Glomerular endothelial cell (primary cell): Measurements from ENCODE around the gene COG1. TPM values are rescaled to one million over a fixed set of nuclear protein-coding genes. Genes with fewer than 3 reads are reported as not detected.
"Not testable (repeated sequence)": the region's sequence is repeated elsewhere in the genome, so short reads cannot be mapped to it uniquely, and the experiment has no call there.

Experiments used
- DNase-seq: peaks from one replicate; pipeline ENCODE4 v3.0.0-alpha.2; 2011; ENCODE audit warnings: low read depth, low spot score; ENCODE audit errors: extremely low read depth
- total RNA-seq: library from RNA; depleted of rRNA; stranded (reverse); fragments of >200 nt; gene quantifications from 2 replicates; pipeline ENCODE4 v1.2.3, GENCODE V29; 2015

The COG1 gene
- 20.3 and 27.5 TPM in 2 replicates for total RNA-seq

DNA sequence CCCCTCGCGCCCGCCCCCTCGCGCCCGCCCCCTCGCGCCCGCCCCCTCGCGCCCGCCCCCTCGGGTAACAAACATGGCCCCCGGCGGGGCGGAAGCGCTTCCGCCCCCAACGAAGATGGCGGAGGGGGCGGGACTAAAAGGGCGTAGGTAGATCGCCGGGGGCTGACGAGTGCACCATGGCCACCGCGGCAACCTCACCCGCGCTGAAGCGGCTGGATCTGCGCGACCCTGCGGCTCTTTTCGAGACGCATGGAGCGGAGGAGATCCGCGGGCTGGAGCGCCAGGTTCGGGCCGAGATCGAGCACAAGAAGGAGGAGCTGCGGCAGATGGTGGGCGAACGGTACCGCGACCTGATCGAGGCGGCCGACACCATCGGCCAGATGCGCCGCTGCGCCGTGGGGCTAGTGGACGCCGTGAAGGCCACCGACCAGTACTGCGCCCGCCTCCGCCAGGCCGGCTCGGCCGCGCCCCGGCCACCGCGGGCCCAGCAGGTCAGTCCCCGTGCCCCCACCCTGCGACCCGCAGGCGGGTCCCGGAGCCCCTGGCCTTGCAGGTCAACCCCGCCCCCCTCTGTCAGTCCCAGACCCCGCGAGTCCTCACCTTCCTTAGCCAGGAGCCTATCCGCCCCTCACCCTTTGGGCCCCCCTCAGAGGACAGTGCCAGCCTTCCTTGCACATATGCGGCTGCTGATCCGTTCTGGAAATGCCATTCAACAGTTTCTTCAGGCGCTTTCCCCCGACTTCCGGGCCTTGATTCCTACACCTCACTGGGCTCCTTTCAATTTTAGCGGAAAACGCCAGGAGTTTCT lies at the start of gene COG1:
COG1 (plus strand) TSS at position 162 of the 808 bp plus-strand sequence; CDS start at position 177, 15 bp downstream.
- no peak for DNase-seq

DNA sequence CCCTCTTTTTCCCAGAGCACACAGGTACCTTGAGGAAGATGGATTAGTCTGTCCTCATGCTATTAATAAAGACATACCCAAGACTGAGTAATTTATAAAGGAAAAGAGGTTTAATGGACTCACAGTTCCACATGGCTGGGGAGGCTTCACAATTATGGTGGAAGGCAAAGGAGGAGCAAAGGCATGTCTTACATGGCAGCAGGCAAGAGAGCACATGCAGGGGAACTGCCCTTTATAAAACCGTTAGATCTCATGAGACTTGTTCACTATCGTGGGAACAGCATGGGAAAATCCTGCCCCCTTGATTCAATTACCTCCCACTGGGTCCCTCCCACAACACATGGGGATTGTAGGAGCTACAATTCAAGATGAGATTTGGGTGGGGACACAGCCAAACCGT lies 48.6 kb upstream of the COG1 start:
- DNase-seq: not testable (repeated sequence)

GRCh38 chr17:73145641-73146040 lies 47.2 kb upstream of the COG1 start:
- no peak for DNase-seq

- not testable (repeated sequence) for DNase-seq
Observed at GRCh38 chr17:73147791-73148190, 45.1 kb upstream of the COG1 start.

DNA sequence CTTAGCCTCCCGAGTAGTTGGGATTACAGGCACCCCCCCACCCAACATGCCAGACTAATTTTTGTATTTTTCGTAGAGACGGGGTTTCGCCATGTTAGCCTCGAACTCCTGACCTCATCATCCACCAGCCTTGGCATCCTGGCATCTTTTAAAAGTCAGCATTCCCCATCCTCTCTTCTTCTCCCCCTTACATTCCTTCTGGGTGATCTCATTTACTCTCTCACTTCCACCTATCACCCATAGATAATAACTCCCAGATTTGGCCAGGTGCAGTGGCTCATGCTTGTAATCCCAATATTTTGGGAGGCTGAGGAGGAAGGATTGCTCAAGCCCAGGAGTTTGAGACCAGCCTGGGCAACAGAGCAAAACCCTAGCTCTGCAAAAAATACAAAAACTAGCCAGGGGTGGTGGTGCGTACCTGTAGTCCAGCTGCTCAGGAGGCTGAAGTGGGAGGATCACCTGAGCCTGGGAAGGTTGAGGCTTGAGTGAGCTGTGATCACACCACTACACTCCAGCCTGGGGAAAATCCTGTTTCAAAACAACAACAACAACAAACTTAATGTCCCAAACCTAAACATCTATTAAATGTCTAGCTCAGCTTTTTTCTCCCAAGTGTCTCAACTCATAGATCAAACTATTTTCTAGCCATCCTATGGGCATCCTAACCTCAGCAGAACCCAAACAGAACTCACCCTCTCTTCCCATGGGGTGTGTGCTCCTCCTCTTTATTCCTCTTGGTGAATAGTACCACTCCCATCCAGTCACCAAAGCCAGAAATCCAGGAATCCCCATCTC lies 44.1 kb upstream of the COG1 start:
- no peak for DNase-seq

DNA sequence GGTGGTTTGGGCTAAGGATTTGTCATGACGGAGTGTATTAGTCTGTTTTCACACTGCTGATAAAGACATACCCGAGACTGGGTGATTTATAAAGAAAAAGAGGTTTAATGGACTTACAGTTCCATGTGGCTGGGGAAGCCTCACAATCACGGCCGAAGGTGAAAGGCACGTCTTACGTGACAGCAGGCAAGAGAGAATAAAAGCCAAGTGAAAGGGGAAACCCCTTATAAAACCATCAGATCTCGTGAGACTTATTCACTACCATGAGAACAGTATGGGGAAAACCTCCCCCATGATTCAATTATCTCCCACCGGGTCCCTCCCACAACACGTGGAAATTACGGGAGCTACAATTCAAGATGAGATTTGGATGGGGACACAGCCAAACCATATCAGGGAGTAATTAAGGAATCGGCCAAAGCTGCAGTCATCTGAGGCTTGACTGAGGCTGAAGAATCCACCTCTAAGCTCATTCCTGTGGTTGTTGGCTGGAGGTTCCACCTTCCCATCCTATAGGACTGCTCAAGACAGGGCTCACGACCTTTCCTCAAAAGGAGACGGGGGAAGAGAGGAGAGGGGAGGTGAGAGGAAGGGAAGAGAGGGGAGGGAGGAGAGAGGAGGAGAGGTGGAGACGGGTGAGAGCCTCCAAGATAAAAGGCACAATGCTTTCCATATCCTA lies 42.1 kb upstream of the COG1 start:
- not testable (repeated sequence) for DNase-seq

DNA sequence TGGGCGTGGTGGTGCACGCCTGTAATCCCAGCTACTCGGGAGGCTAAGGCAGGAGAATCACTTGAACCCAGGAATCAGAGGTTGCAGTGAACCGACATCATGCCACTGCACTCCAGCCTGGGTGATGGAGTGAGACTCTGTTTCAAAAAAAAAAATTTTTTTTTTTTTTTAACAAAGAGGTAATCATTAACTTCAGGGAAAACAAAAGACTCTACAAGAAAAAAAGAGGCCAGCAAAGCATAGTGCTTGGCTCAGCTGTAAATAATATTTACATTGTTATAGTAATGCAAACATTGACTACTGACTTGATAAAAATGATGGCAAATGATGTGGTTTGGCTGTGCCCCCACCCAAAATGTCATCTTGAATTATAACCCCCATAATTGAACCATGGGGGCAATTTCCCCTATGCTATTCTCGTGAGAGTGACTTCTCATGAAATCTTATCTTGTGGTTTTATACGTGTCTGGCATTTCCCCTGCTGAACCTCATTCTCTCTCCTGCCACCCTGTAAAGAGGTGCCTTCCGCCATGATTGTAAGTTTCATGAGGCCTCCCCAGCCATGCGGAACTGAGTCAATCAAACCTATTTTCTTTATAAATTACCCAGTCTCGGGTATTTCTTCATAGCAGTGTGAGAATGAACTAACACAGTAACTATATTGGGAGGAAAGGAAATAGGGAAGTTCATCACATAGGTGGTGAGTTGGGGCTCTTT lies 40.8 kb upstream of the COG1 start:
- no peak for DNase-seq

DNA sequence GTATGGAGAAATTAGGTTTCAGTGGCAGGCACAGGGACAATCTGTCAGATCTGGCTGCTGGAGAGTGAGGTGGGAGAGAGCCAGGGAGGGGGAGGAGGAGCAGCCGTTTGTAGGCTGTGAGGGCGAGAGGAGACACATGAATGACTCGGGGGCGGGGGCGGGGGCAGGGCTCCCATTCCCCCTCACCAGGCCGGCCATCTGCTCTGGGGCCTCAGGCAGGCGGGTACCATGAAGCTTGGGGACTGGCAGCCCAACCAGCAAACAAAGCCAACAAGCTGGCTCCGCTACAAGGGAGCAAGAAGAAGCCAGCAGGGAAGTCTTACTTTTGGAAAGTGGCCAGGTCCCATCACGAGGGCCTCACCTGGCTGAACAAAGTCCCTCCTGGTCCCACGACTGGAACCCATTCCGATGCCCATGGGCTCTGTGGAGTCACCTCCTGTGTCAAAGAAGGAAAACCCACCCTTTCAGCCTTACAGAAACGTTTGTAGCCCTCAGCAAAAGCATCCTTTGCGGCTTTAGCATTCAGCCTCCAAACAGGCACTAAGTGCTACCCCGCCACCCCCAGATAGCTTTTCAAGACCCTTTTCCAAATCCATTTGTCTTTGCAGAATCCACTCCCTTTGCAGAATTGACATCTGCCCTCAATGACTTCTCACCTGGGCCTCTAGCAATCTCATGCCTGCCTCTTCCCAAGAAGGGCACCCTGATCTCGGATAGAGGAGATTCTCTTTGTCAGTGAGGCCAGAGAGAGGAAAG lies 37.3 kb upstream of the COG1 start:
- DNase-seq: no peak

DNA sequence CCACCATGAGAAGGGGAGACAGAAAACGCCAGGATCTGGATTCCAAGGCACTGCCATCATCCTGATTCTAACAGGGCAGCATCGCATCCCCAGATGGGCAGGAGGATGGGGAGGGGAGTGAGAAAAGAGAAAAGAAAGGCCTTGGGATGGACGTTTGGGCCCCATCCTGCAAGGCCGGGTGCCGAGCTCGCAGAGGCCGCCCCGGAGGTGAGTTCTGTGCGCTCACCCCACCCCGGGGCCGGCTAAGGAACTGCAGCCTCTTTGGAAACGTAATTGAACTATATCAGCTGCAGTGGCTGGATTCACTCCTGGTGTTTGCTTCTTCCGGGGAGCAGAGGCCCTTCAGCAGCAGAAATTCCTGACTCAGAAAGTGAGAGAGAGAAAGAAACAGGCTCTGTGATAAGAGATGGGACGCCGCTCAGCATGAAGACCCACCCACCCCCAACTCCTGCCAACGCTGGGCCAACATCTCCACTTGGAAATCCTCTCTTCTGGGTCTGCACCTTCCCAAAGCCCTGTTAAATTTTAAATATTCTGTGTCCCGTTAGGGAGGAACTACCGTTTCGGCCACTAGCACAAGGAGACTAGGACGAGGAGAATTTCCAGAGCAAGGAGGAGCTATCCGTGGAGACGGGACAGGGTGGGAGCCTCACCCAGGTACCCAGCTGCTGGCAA lies 36.6 kb upstream of the COG1 start:
- no peak for DNase-seq

DNA sequence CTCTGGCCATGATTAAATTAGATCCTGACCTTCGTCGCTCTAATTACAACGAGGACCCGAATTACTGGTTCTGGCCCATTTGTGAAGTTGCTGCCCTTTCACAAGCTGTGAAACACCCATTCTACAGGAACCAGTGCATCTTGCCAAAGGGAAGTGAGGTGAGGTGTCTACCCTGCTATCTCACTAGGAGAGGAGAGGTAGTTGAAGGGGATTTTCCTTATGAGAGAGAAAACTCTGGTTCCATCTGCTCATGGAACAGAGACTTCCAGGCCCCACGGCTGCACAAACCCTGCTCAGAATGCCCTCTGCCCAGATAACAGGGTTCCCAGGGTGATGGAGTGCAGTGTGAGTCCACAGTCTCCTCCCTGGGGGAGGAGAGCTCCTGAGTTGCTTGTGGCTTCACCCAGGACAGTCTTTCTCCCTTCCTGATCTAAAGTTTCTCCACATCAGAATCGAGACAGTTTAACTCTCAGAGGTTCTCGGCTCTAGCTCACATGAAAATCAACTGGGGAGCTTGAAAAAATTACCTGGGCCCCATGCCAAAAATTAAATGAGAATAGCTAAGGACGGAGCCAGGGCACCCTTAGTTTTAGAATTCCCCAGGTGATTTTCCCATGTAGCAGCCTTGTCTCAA lies 35.9 kb upstream of the COG1 start:
- no peak for DNase-seq

- DNase-seq: no peak
Observed at GRCh38 chr17:73157521-73157890, 35.3 kb upstream of the COG1 start.

DNA sequence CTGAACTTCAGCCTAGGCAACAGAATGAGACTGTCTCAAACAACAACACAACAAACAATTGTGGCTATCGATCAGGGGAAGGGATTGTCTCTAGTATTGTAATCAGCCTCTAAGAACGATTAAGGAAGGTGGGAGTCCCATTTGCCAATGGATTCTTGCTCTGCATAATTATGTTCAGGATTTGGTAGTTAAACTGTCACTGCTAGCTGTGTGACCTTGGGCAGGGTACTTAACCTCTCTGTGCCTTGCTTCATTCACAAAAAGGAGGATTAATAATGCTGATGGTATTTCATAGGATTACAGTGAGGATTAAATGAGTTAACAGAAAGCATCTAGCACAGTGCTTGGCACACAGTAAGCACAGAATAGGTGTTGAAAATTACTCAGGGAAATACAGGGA lies 34.7 kb upstream of the COG1 start:
- no peak for DNase-seq

- no peak for DNase-seq
Observed at GRCh38 chr17:73160980-73161630, 31.8 kb upstream of the COG1 start.

DNA sequence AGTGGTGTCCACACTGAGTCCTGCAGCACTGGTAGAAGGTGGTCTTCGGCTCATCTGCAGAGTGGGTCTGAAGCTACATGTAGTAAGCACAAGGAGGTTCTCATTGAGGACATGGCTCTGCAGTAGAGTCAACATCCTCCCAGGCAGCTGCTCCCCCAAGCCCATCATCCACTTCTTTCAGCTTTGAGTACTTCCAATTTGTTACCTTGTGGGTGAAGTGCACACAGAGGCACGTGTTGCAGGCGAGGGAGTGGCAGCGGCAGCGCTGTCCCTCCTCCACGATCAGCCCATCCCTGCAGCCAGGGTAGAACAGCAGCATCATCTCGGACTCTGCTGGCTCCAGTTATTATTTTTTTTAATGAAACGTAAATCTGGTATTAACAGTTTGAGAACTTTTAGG lies 29.8 kb upstream of the COG1 start:
- DNase-seq: no peak

- no peak for DNase-seq
Observed at GRCh38 chr17:73165616-73166404, 27.0 kb upstream of the COG1 start.

GRCh38 chr17:73166731-73167581 lies 25.9 kb upstream of the COG1 start:
- no peak for DNase-seq

DNA sequence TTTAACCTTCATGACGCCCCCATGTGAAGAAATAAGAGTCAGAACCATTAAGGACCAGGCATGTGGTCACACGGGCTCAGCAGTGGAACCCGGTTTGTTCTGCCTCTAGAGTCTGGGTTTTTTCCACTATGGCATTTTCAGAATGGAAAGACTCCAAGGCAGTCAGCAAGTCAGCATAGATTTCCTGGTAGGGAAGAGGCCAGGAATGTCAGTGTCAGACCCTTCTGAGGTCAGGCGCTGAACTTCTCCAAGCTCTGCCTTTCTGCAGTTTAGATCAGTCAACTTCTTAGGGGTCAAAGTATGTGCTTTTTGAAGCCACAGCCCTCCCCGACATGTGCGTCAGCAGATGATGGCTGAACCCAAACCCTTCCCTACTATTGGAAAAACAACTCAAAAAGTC lies 24.2 kb upstream of the COG1 start:
- DNase-seq: no peak
